GM21717 (cell line): Measurements from ENCODE around the gene THPO.
A peak's percentile ranks its signal among the peaks of the same experiment; 100 is the strongest.

ENCODE experiments used
- ATAC-seq: cut with Tn5 transposase; IDR thresholded peaks from one replicate; pipeline ENCODE4 v1.9.1; 2021; ENCODE audit warnings: mild to moderate bottlenecking, moderate library complexity; ENCODE audit not compliant: unreplicated experiment

The THPO gene

GRCh38 chr3:184335661-184336546 is 42.1 kb downstream of the THPO start:
- ATAC-seq, result peak; percentile 64

DNA sequence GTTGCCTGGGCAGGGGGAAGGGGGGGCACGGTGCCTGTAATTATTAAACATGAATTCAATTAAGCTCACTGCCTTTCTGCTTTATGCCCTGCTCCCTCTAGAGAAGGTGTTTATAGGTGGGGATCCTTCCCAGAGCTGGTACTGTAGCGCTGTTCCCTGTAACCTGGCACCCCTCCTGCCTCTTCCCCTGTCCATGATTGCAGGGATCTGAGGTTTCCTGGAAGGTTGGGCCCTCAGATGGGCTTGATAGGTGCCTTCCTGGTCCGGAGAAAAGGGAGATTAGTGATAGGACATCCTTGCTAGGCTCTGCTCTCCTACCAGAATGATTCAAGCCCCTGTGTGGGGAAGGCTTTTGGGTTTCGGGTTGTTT is 42.7 kb downstream of the THPO start:
- no peak for ATAC-seq

GRCh38 chr3:184334470-184335158 is 43.4 kb downstream of the THPO start:
- no peak for ATAC-seq

DNA sequence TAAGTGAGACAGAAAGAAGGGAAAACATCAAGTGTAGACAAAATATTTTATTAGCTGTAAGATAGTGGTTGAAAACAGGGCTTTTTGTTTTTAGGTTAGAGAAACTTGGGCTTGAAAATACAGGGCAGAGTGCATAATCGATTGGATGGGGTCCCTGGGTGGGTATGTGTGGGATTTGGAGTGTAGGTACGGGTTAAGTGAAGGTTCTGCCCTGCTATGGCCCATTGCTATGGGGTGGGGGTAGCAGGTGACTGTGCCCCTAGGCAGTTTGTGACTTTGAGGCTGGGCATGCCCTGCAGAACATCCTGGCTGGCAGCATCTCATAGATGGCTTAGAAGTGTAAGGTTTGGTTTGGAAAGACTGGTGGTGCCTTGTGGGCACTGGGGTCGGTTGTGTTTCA is 44.3 kb downstream of the THPO start:
- ATAC-seq, result no peak

DNA sequence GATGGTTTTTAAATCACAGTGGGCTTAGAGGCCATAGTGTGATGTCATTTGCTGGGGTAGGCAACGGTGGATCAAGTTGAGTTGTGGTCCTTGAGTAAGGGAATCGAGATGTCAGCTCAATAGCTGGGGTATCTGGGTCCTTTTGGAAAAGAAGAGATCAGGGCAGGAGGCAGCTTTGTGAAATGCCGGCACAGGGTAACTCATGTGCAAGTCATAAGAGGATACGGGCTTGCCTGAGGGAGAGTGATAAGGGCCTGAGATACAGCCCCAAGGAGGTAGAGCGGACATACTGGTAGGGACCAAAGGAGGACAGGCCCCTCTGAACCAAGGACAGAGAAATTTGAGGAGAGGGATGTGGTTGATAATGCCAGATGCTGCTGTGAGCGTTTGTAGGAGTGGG is 44.8 kb downstream of the THPO start:
- no peak for ATAC-seq

DNA sequence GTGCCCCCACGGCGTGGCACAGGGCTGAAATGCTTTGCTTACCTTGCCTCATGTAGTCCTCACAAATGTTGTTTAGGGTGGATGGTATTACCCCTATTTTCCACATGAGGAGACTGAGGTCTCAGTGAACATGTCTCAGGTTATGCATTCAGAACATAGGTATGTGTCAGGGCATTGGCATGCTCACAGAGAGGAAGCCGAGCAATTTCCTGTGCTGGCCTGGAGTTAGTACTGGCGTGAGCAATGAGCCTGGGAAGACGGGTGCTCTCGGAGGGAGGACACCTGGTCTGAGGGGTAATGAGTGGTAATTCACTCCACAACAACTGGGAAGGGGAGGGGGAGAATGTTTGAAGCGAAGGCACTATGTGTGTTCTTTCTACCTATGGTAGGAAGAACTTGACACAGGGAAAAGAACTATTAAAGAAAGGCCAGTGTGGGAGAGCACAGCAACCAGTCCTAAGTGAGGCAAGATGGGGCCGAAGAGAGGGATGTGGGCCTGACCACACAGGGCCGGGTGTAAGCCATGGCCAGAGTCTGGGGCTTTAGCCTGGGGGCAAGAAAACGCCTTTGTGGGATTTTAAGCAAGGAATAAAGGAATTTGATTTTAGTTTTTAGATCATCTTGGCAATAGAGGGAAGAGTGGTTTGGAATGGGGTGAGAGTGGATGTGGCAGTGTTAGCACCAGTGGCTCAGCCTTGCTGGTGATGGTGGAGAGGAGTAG is 45.5 kb downstream of the THPO start:
- no peak for ATAC-seq

GRCh38 chr3:184328516-184328915 is 49.5 kb downstream of the THPO start:
- ATAC-seq, result no peak

DNA sequence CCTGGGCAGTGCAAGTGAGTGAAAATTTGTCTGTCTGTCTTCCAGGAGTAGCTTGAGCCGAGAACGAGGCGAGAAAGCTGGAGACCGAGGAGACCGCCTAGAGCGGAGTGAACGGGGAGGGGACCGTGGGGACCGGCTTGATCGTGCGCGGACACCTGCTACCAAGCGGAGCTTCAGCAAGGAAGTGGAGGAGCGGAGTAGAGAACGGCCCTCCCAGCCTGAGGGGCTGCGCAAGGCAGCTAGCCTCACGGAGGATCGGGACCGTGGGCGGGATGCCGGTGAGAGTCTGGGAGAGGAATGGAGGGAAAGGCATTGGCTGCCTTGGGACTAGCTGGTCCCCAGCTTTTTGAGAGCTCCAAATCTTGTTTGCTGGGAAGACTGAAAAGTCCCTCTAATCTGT is 50.8 kb downstream of the THPO start:
- no peak for ATAC-seq

GRCh38 chr3:184325715-184326369 is 52.2 kb downstream of the THPO start:
- no peak for ATAC-seq

GRCh38 chr3:184325269-184325668 is 52.7 kb downstream of the THPO start:
- ATAC-seq, result no peak

- no peak for ATAC-seq
Measured at GRCh38 chr3:184323696-184324095, 54.3 kb downstream of the THPO start.

DNA sequence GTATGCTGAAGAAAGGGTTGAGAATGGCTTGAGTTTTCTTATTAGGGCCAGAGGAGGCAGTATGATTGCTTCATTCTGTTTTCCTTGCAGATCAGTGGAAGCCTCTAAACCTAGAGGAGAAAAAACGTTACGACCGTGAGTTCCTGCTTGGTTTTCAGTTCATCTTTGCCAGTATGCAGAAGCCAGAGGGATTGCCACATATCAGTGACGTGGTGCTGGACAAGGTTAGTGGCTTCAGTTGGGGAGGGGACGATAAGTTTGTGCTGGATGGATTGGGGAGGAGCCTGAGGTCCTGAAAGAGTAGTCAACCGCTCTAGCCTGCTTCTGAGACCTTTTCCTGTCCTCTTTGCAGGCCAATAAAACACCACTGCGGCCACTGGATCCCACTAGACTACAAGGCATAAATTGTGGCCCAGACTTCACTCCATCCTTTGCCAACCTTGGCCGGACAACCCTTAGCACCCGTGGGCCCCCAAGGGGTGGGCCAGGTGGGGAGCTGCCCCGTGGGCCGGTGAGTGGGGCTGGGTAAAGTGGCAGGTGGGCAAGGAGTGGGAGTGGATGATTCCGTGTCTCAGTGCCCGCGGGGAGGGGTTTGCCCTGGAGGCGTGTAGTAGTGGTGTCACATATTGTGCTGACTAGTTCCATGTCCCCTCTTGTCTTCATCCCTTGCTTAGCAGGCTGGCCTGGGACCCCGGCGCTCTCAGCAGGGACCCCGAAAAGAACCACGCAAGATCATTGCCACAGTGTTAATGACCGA is 55.1 kb downstream of the THPO start:
- ATAC-seq, result no peak
